MM.1S (cell line): ENCODE data around the gene TXNDC8.

Experiments used
- CTCF ChIP-seq: fragments of 300-600 bp; sonication (generic); IDR thresholded peaks from 2 replicates; pipeline ENCODE4 v1.5.1; 2016; ENCODE audit warnings: antibody characterized with exemption, low read length, mixed read lengths
- EZH2phosphoT487 ChIP-seq: fragments of 300-600 bp; sonication (generic); IDR thresholded peaks from 2 replicates; pipeline ENCODE4 v1.6.1; 2018; ENCODE audit warnings: antibody characterized with exemption, low read length

DNA sequence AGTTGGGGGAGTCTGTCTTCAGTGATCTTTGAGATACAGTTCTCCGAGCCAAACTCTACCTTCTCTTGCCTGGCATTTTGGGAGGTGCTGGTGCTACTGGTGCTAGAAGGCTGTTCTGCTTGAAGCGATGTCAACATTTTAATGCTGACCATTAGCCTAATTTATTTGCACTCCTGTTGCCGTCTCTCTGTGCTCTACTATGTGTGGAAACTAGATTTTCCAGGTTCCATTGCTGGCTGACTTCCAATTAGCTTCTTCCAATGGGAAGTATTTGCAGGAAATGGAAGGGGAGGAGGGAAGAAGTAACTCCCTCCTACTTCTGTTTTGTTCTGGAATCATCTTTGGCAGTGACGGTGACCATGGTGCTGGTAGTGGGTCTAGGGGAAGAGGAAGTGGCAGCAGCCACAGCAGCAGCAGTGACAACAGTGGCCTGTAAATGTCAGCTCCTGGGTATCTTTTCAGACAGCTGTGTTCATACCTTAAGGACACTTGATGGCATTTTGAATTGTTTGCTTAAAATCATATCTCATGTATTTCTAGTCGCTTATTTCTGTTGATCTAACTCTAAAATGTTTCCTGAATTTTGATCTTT, 7.9 kb downstream of the TXNDC8 start:
- TF ChIP-seq EZH2phosphoT487: no peak
- no peak for TF ChIP-seq CTCF
